ENCODE results near the gene SH3RF3.

Gene SH3RF3

GRCh38 chr2:109392816-109393661 lies 264.0 kb downstream of the SH3RF3 start:
- no peak for DNase-seq (ENCODE audit: low read depth)
- no peak for TF ChIP-seq CTCF (IDR thresholded peaks at IDR 0.05; ENCODE audit: low read depth, low read length, missing control alignments)
- H3K4me3 ChIP-seq (ENCODE audit: low read depth, low read length), result no peak overlapping the region

GRCh38 chr2:109393662-109393972 lies 264.6 kb downstream of the SH3RF3 start:
- no peak overlapping the region for H3K4me3 ChIP-seq (ENCODE audit: low read depth, low read length)
- no peak for TF ChIP-seq CTCF (IDR thresholded peaks at IDR 0.05; ENCODE audit: low read depth, low read length, missing control alignments)
- no peak for DNase-seq (ENCODE audit: low read depth)

- no peak overlapping the region for H3K4me3 ChIP-seq (ENCODE audit: low read depth, low read length)
- no peak for TF ChIP-seq CTCF (IDR thresholded peaks at IDR 0.05; ENCODE audit: low read depth, low read length, missing control alignments)
- DNase-seq (ENCODE audit: low read depth), result no peak
Observed at GRCh38 chr2:109395494-109396201, 266.6 kb downstream of the SH3RF3 start.

GRCh38 chr2:109396202-109397180 lies 267.5 kb downstream of the SH3RF3 start:
- no peak for TF ChIP-seq CTCF (IDR thresholded peaks at IDR 0.05; ENCODE audit: low read depth, low read length, missing control alignments)
- no peak for DNase-seq (ENCODE audit: low read depth)
- no peak overlapping the region for H3K4me3 ChIP-seq (ENCODE audit: low read depth, low read length)

- no peak for DNase-seq (ENCODE audit: low read depth)
- TF ChIP-seq CTCF (IDR thresholded peaks at IDR 0.05; ENCODE audit: low read depth, low read length, missing control alignments), result no peak
- H3K4me3 ChIP-seq (ENCODE audit: low read depth, low read length), result no peak overlapping the region
Observed at GRCh38 chr2:109397893-109398292, 268.9 kb downstream of the SH3RF3 start.

- no peak overlapping the region for H3K4me3 ChIP-seq (ENCODE audit: low read depth, low read length)
- no peak for TF ChIP-seq CTCF (IDR thresholded peaks at IDR 0.05; ENCODE audit: low read depth, low read length, missing control alignments)
- DNase-seq (ENCODE audit: low read depth), result no peak
Observed at GRCh38 chr2:109398366-109399015, 269.5 kb downstream of the SH3RF3 start.
